HepG2 (cell line): ENCODE measurements around the gene CCDC14. TPM values are rescaled to one million over a fixed set of nuclear protein-coding genes. Genes with fewer than 3 reads are reported as not detected.

Experiments
- AGO1 ChIP-seq: fragments of 200-400 bp; formaldehyde crosslinking; IDR thresholded peaks from 2 replicates; pipeline ENCODE4 v1.6.1; 2017; ENCODE audit warnings: mild to moderate bottlenecking, low read depth, low read length, moderate library complexity; ENCODE audit not compliant: poor library complexity, severe bottlenecking
- CHD4 ChIP-seq: fragments of 200-600 bp; sonication (generic); IDR thresholded peaks from 2 replicates; pipeline ENCODE4 v1.7.0; 2017; ENCODE audit warnings: mild to moderate bottlenecking, low read length, borderline replicate concordance
- HIVEP1 ChIP-seq: sonication (generic); formaldehyde crosslinking; IDR thresholded peaks from 2 replicates; pipeline ENCODE4 v1.4.0; 2020; ENCODE audit warnings: mild to moderate bottlenecking, missing genetic modification reagents
- ISL2 ChIP-seq: sonication (generic); formaldehyde crosslinking; IDR thresholded peaks from 2 replicates; pipeline ENCODE4 v1.5.0; 2020; ENCODE audit warnings: missing genetic modification reagents
- ISX ChIP-seq: sonication (generic); formaldehyde crosslinking; conservative IDR thresholded peaks from 2 replicates; pipeline ENCODE4 v1.5.0; 2020; ENCODE audit warnings: missing genetic modification reagents
- KLF12 ChIP-seq: sonication (generic); formaldehyde crosslinking; IDR thresholded peaks from 2 replicates; pipeline ENCODE4 v1.4.0; 2020; ENCODE audit warnings: missing genetic modification reagents, borderline replicate concordance
- MBNL3 ChIP-seq: fragments of 250-450 bp; sonication (Bioruptor Pico); conservative IDR thresholded peaks from 2 replicates; pipeline ENCODE4 v1.8.0; 2022; ENCODE audit warnings: mild to moderate bottlenecking, inconsistent platforms
- PAWR ChIP-seq: sonication (generic); formaldehyde crosslinking; IDR thresholded peaks from 2 replicates; pipeline ENCODE4 v1.4.0; 2020; ENCODE audit warnings: missing genetic modification reagents, mild to moderate bottlenecking, borderline replicate concordance
- RFXAP ChIP-seq: sonication (generic); formaldehyde crosslinking; IDR thresholded peaks from 2 replicates; pipeline ENCODE4 v1.4.0; 2020; ENCODE audit warnings: missing genetic modification reagents, borderline replicate concordance
- SCMH1 ChIP-seq: sonication (generic); formaldehyde crosslinking; IDR thresholded peaks from 2 replicates; pipeline ENCODE4 v1.9.0; 2021; ENCODE audit warnings: missing genetic modification reagents, mild to moderate bottlenecking, borderline replicate concordance
- SPEN ChIP-seq: sonication (generic); formaldehyde crosslinking; IDR thresholded peaks from 2 replicates; pipeline ENCODE4 v1.5.1; 2020; ENCODE audit warnings: low read depth, mild to moderate bottlenecking, missing genetic modification reagents
- TEAD3 ChIP-seq: optimal IDR thresholded peaks from 2 replicates; pipeline ENCODE3; 2016; ENCODE audit warnings: borderline replicate concordance
- ZNF33B ChIP-seq: sonication (generic); formaldehyde crosslinking; IDR thresholded peaks from 2 replicates; pipeline ENCODE4 v1.5.1; 2020; ENCODE audit warnings: mild to moderate bottlenecking, missing genetic modification reagents
- ZNF460 ChIP-seq: sonication (generic); formaldehyde crosslinking; IDR thresholded peaks from 2 replicates; pipeline ENCODE4 v1.5.1; 2020; ENCODE audit warnings: missing genetic modification reagents, mild to moderate bottlenecking, borderline replicate concordance
- polyA plus RNA-seq, 8 experiments: library from polyadenylated mRNA; depleted of rRNA in 3 of 8; stranded (reverse) in 7 of 8; unstranded in 1 of 8; fragments of >200 nt; fragmentation: Illumina TruSeq in 4 of 8; extraction: Trizol in 4 of 8; gene quantifications; 2 replicates each; pipeline versions ENCODE4 v1.2.1 to v1.2.3, GENCODE V29; 2011 to 2016; ENCODE audit warnings: low read depth in 4 of 8, missing spikeins in 1 of 8, mixed read lengths in 1 of 8; ENCODE audit not compliant: insufficient read depth in 1 of 8
- total RNA-seq, 5 experiments: library from RNA; depleted of rRNA; stranded (reverse); fragments of >200 nt; fragmentation: Illumina TruSeq; extraction: Trizol; gene quantifications; 2 replicates each; pipeline ENCODE4 v1.2.3, GENCODE V29; 2016; ENCODE audit warnings: low read depth in 1 of 5
- TF ChIP-seq, protein P1 (sequence below): sonication (generic); formaldehyde crosslinking; IDR thresholded peaks from 2 replicates; pipeline ENCODE4 v1.8.0; 2022; ENCODE audit warnings: missing genetic modification reagents, mild to moderate bottlenecking, borderline replicate concordance
- TF ChIP-seq, protein P2 (sequence below): sonication (generic); formaldehyde crosslinking; IDR thresholded peaks from 2 replicates; pipeline ENCODE4 v1.5.1; 2020; ENCODE audit warnings: missing genetic modification reagents, mild to moderate bottlenecking, borderline replicate concordance
- TF ChIP-seq, protein P3 (sequence below): IDR thresholded peaks from 2 replicates; pipeline ENCODE4 v1.6.1; 2012; ENCODE audit warnings: low read depth, low read length, improper control_type of control experiment
- TF ChIP-seq, protein P4 (sequence below): sonication (generic); formaldehyde crosslinking; IDR thresholded peaks from 2 replicates; pipeline ENCODE4 v1.4.0; 2020; ENCODE audit warnings: mild to moderate bottlenecking, missing genetic modification reagents, borderline replicate concordance

The CCDC14 gene
- total and polyA plus RNA-seq, 2 of the 13 experiments (the other 11 are each of a cell fraction or from before 2014, with no cell fraction given), result 48.7 to 49.0 TPM

DNA sequence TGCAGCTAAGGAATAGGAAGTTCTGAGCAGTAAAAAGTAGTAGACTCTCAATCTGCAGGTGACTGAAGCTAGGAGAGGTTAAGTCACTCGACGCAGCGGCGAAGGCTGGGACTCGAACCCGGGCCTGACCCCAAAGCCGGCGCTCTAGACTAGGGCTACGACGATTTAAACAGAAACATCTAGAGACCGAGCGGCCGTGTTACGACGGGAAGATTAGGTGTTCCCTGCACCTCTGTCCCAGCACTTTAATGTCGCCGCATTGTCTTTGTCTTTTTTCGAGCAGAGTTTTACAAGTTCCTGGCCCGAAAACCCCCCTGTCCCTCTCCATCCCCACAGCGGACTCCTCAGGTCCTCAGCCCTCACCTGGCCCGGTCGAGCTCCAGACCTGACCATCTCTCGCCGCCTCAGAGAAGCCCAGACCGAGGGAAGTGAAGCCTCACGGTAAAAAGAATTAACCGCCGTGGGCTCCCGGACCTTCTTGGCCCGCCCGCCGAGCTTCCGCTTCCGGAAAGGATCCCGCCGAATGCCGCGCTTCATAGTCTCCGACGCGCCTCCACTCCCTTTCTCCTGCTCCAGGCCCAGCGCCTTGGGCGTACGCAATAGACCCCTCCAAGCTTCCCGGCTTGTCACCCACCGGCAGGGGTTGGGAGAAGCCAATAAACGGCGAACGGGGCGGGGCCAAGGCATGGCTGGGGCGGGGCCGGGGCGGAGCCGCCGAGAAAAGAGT, at the start of gene CCDC14 (continued):
- TF ChIP-seq HIVEP1 (CRISPR knock-in tag), result no peak
- no peak for TF ChIP-seq ZNF460 (CRISPR knock-in tag)
- TF ChIP-seq, protein P1, sequence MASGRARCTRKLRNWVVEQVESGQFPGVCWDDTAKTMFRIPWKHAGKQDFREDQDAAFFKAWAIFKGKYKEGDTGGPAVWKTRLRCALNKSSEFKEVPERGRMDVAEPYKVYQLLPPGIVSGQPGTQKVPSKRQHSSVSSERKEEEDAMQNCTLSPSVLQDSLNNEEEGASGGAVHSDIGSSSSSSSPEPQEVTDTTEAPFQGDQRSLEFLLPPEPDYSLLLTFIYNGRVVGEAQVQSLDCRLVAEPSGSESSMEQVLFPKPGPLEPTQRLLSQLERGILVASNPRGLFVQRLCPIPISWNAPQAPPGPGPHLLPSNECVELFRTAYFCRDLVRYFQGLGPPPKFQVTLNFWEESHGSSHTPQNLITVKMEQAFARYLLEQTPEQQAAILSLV (CRISPR knock-in tag), result no peak
- TF ChIP-seq, protein P2, sequence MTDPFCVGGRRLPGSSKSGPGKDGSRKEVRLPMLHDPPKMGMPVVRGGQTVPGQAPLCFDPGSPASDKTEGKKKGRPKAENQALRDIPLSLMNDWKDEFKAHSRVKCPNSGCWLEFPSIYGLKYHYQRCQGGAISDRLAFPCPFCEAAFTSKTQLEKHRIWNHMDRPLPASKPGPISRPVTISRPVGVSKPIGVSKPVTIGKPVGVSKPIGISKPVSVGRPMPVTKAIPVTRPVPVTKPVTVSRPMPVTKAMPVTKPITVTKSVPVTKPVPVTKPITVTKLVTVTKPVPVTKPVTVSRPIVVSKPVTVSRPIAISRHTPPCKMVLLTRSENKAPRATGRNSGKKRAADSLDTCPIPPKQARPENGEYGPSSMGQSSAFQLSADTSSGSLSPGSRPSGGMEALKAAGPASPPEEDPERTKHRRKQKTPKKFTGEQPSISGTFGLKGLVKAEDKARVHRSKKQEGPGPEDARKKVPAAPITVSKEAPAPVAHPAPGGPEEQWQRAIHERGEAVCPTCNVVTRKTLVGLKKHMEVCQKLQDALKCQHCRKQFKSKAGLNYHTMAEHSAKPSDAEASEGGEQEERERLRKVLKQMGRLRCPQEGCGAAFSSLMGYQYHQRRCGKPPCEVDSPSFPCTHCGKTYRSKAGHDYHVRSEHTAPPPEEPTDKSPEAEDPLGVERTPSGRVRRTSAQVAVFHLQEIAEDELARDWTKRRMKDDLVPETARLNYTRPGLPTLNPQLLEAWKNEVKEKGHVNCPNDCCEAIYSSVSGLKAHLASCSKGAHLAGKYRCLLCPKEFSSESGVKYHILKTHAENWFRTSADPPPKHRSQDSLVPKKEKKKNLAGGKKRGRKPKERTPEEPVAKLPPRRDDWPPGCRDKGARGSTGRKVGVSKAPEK (CRISPR knock-in tag), result no peak
- no peak for TF ChIP-seq CHD4
- TF ChIP-seq TEAD3 (CRISPR knock-in tag), result no peak
- no peak for TF ChIP-seq RFXAP (CRISPR knock-in tag)
- no peak for TF ChIP-seq MBNL3 (CRISPR knock-in tag)
- TF ChIP-seq PAWR (CRISPR knock-in tag), result no peak
- TF ChIP-seq KLF12 (CRISPR knock-in tag), result peak; percentile 63; the same call in 1 of the 2 replicates
- TF ChIP-seq SPEN (CRISPR knock-in tag), result peak; percentile 60; the same call in 1 of the 2 replicates
- TF ChIP-seq, protein P3, sequence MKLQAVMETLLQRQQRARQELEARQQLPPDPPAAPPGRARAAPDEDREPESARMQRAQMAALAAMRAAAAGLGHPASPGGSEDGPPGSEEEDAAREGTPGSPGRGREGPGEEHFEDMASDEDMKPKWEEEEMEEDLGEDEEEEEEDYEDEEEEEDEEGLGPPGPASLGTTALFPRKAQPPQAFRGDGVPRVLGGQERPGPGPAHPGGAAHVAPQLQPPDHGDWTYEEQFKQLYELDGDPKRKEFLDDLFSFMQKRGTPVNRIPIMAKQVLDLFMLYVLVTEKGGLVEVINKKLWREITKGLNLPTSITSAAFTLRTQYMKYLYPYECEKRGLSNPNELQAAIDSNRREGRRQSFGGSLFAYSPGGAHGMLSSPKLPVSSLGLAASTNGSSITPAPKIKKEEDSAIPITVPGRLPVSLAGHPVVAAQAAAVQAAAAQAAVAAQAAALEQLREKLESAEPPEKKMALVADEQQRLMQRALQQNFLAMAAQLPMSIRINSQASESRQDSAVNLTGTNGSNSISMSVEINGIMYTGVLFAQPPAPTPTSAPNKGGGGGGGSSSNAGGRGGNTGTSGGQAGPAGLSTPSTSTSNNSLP, result no peak
- no peak for TF ChIP-seq ZNF33B
- TF ChIP-seq ISL2, result no peak; the same call in 1 of the 2 replicates
- no peak for TF ChIP-seq ISX (CRISPR knock-in tag)
- TF ChIP-seq SCMH1 (CRISPR knock-in tag), result no peak
- peak; percentile 26 for TF ChIP-seq AGO1
- TF ChIP-seq, protein P4, sequence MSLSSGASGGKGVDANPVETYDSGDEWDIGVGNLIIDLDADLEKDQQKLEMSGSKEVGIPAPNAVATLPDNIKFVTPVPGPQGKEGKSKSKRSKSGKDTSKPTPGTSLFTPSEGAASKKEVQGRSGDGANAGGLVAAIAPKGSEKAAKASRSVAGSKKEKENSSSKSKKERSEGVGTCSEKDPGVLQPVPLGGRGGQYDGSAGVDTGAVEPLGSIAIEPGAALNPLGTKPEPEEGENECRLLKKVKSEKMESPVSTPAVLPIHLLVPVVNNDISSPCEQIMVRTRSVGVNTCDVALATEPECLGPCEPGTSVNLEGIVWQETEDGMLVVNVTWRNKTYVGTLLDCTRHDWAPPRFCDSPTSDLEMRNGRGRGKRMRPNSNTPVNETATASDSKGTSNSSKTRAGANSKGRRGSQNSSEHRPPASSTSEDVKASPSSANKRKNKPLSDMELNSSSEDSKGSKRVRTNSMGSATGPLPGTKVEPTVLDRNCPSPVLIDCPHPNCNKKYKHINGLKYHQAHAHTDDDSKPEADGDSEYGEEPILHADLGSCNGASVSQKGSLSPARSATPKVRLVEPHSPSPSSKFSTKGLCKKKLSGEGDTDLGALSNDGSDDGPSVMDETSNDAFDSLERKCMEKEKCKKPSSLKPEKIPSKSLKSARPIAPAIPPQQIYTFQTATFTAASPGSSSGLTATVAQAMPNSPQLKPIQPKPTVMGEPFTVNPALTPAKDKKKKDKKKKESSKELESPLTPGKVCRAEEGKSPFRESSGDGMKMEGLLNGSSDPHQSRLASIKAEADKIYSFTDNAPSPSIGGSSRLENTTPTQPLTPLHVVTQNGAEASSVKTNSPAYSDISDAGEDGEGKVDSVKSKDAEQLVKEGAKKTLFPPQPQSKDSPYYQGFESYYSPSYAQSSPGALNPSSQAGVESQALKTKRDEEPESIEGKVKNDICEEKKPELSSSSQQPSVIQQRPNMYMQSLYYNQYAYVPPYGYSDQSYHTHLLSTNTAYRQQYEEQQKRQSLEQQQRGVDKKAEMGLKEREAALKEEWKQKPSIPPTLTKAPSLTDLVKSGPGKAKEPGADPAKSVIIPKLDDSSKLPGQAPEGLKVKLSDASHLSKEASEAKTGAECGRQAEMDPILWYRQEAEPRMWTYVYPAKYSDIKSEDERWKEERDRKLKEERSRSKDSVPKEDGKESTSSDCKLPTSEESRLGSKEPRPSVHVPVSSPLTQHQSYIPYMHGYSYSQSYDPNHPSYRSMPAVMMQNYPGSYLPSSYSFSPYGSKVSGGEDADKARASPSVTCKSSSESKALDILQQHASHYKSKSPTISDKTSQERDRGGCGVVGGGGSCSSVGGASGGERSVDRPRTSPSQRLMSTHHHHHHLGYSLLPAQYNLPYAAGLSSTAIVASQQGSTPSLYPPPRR (CRISPR knock-in tag), result no peak
